K562 (cell line): Measurements from ENCODE around the gene CD37. TPM values are rescaled to one million over a fixed set of nuclear protein-coding genes. Genes with fewer than 3 reads are reported as not detected.

ENCODE experiments used
- AFF4 ChIP-seq: sonication (generic); formaldehyde crosslinking; IDR thresholded peaks from 2 replicates; pipeline ENCODE4 v1.8.0; 2023; ENCODE audit warnings: mild to moderate bottlenecking, missing genetic modification reagents
- ATF2 ChIP-seq: sonication (generic); formaldehyde crosslinking; IDR thresholded peaks from 2 replicates; pipeline ENCODE4 v1.8.1; 2022; ENCODE audit warnings: missing genetic modification reagents
- CAMTA2 ChIP-seq: fragments of 250-450 bp; sonication (Bioruptor Pico); conservative IDR thresholded peaks from 2 replicates; pipeline ENCODE4 v1.5.1; 2022
- CHD4 ChIP-seq: fragments of 200-600 bp; sonication (generic); IDR thresholded peaks from 3 replicates; pipeline ENCODE4 v1.6.1; 2012; ENCODE audit warnings: low read depth, mild to moderate bottlenecking, mixed read lengths, low read length, inconsistent platforms; ENCODE audit not compliant: insufficient read depth, insufficient replicate concordance, poor library complexity, severe bottlenecking
- E2F1 ChIP-seq: sonication (generic); formaldehyde crosslinking; IDR thresholded peaks from 2 replicates; pipeline ENCODE4 v1.8.1; 2023; ENCODE audit warnings: mild to moderate bottlenecking, missing genetic modification reagents, moderate library complexity
- E2F5 ChIP-seq: sonication (generic); formaldehyde crosslinking; IDR thresholded peaks from 2 replicates; pipeline ENCODE4 v1.8.0; 2022; ENCODE audit warnings: mild to moderate bottlenecking, missing genetic modification reagents
- HDAC6 ChIP-seq: IDR thresholded peaks from 2 replicates; pipeline ENCODE4 v1.6.1; 2012; ENCODE audit warnings: low read depth, mild to moderate bottlenecking, control low read depth, inconsistent platforms, low read length, moderate library complexity
- KHSRP ChIP-seq: fragments of 450-650 bp; IDR thresholded peaks from 2 replicates; pipeline ENCODE4 v1.6.1; 2017
- MAFK ChIP-seq: IDR thresholded peaks from 2 replicates; pipeline ENCODE4 v1.6.1; 2011; ENCODE audit warnings: low read length, improper control_type of control experiment
- MCM7 ChIP-seq, 2 experiments: fragments of 450-650 bp; IDR thresholded peaks; 2 replicates each; pipeline ENCODE4 v1.6.1; 2016 to 2018
- MITF ChIP-seq: IDR thresholded peaks from 2 replicates; pipeline ENCODE4 v1.6.1; 2014; ENCODE audit warnings: antibody characterized with exemption
- PRPF4 ChIP-seq: fragments of 200-400 bp; formaldehyde crosslinking; IDR thresholded peaks from one replicate; pipeline ENCODE4 v1.6.1; 2017; ENCODE audit warnings: low read length, low read depth, mild to moderate bottlenecking; ENCODE audit not compliant: insufficient read depth, poor library complexity, severe bottlenecking
- SAFB ChIP-seq: fragments of 200-400 bp; formaldehyde crosslinking; IDR thresholded peaks from 2 replicates; pipeline ENCODE4 v1.6.1; 2017; ENCODE audit warnings: low read depth, low read length, borderline replicate concordance
- ZNF639 ChIP-seq, 2 experiments: fragments of 200-800 bp in 1 of 2; sonication (Bioruptor generic) in 1 of 2; sonication (generic) in 1 of 2; formaldehyde crosslinking in 1 of 2; IDR thresholded peaks in 1 of 2; conservative IDR thresholded peaks in 1 of 2; 2 replicates each; pipeline versions ENCODE4 v1.5.0 to v1.6.1; 2016 to 2020; ENCODE audit warnings: missing compliant biosample characterization in 1 of 2, missing genetic modification characterization in 1 of 2, missing genetic modification reagents in 1 of 2
- polyA plus RNA-seq, 8 experiments: library from polyadenylated mRNA; depleted of rRNA in 4 of 8; stranded (reverse) in 5 of 8; unstranded in 3 of 8; fragments of >200 nt; fragmentation: Nextera tagmentation in 2 of 8; fragmentation: Illumina TruSeq in 1 of 8; extraction: Ambion mirVana in 2 of 8; extraction: Trizol in 1 of 8; gene quantifications; 2 replicates each; pipeline versions ENCODE4 v1.2.1 to v1.2.3, GENCODE V29; 2011 to 2014; ENCODE audit warnings: inconsistent platforms in 1 of 8, missing spikeins in 1 of 8
- total RNA-seq, 7 experiments: library from RNA; depleted of rRNA in 6 of 7; stranded (reverse); fragments of >200 nt in 6 of 7; fragmentation: Illumina TruSeq in 2 of 7; extraction: Trizol in 2 of 7; gene quantifications; 2 replicates each; pipeline versions ENCODE4 v1.2.1 to v1.2.3, GENCODE V29; 2011 to 2021; ENCODE audit warnings: low replicate concordance in 1 of 7

Gene CD37
- total and polyA plus RNA-seq, 9 of the 15 experiments (the other 6 are each of a cell fraction or from before 2014, with no cell fraction given): 2.5 to 19.0 (median 7.4) TPM

- TF ChIP-seq ATF2 (no peak), CHD4 (no peak), ZNF639 (CRISPR knock-in tag; conservative IDR thresholded peaks at IDR 0.05 in 1 of 2, IDR thresholded peaks at IDR 0.05 in 1 of 2) (peak in 1 of 2 experiments; percentile 68; a peak in 1 of 4 replicates), E2F1 (CRISPR knock-in tag) (0 out of 2 replicates have a peak, but pooled peaks have one; percentile 33), MCM7 (IDR thresholded peaks at IDR 0.05) (no peak), HDAC6 (no peak), AFF4 (CRISPR knock-in tag) (no peak), SAFB (no peak), MAFK (no peak), CAMTA2 (CRISPR knock-in tag) (no peak), MITF (peak; percentile 89), E2F5 (no peak), PRPF4 (no peak), KHSRP (no peak)
Observed at GRCh38 chr19:49363268-49364082, 28.3 kb downstream of the CD37 start, which contains the start of gene DKKL1 (continued).
